Endothelial cell of umbilical vein (primary cell): ENCODE data around the gene C1orf210. TPM values are rescaled to one million over a fixed set of nuclear protein-coding genes. Genes with fewer than 3 reads are reported as not detected.

ENCODE experiments used
- BruUV-seq: library from RNA; stranded (reverse); fragments of 400-500 nt; replicated peaks from 2 replicates; lab custom pipeline; 2021; lab: Mats Ljungman, UMichigan
- CTCF ChIA-PET: fragments of 300-600, 350-600 bp; sonication (Branson Sonifier 250); formaldehyde crosslinking; loops from one replicate; lab custom pipeline; 2021; ENCODE audit warnings: antibody characterized with exemption, inconsistent platforms; lab: Charles Lee
- POLR2A ChIA-PET: fragments of 300-600, 350-600 bp; sonication (Branson Sonifier 250); formaldehyde crosslinking; loops from one replicate; lab custom pipeline; 2021; ENCODE audit warnings: antibody characterized with exemption, inconsistent platforms; lab: Charles Lee
- DNase-seq: peaks from one replicate; pipeline ENCODE4 v3.0.0-alpha.2; 2011; ENCODE audit warnings: low read depth, low spot score
- FAIRE-seq: peaks from 2 replicates; lab custom pipeline; 2011; peaks lifted over from hg19 to GRCh38; lab: Jason Lieb, UNC
- H2AFZ ChIP-seq: 2 replicates; pipeline ENCODE4 v1.6.0; 2012; ENCODE audit warnings: low read depth, low read length, control low read depth, inconsistent platforms
- H3K27ac ChIP-seq: 2 replicates; pipeline ENCODE4 v1.5.1; 2011; ENCODE audit warnings: low read depth, mild to moderate bottlenecking, control low read depth, low read length, moderate library complexity; ENCODE audit not compliant: insufficient read depth
- H3K27me3 ChIP-seq, 2 experiments: 2 replicates each; pipeline versions ENCODE4 v1.6.0 to v1.6.1; 2011; ENCODE audit warnings: low read length in 2 of 2, mixed read lengths in 1 of 2; ENCODE audit not compliant: control insufficient read depth in 2 of 2, insufficient read depth in 2 of 2
- H3K36me3 ChIP-seq, 2 experiments: 2 replicates in 1 of 2; 3 replicates in 1 of 2; pipeline ENCODE4 v1.5.1; 2011; ENCODE audit warnings: low read length in 2 of 2, mild to moderate bottlenecking in 1 of 2, moderate library complexity in 1 of 2; ENCODE audit not compliant: control insufficient read depth in 2 of 2, insufficient read depth in 2 of 2; ENCODE audit errors: extremely low read depth in 1 of 2
- H3K4me1 ChIP-seq: 3 replicates; pipeline ENCODE4 v1.5.1; 2011; ENCODE audit warnings: mild to moderate bottlenecking, low read length; ENCODE audit not compliant: control insufficient read depth, insufficient read depth; ENCODE audit errors: extremely low read depth
- H3K4me2 ChIP-seq: 2 replicates; pipeline ENCODE4 v1.6.1; 2011; ENCODE audit warnings: low read length, control low read depth, mixed read lengths; ENCODE audit not compliant: insufficient read depth
- H3K4me3 ChIP-seq, 3 experiments: fragments of 200-600 bp in 1 of 3; sonication (generic), shearing (Covaris generic) in 1 of 3; replicated peaks in 1 of 3; 2 replicates each; pipeline ENCODE4 v1.5.1; 2011 to 2016; ENCODE audit warnings: control low read depth in 3 of 3, low read length in 3 of 3, mild to moderate bottlenecking in 2 of 3, inconsistent platforms in 1 of 3, low read depth in 1 of 3, moderate library complexity in 1 of 3; ENCODE audit not compliant: insufficient read depth in 1 of 3
- H3K79me2 ChIP-seq: 2 replicates; pipeline ENCODE4 v1.6.0; 2012; ENCODE audit warnings: low read length, inconsistent platforms; ENCODE audit not compliant: control insufficient read depth, insufficient read depth
- H3K9ac ChIP-seq: replicated peaks from 2 replicates; pipeline ENCODE3; 2011; ENCODE audit warnings: low read length, control low read depth; ENCODE audit not compliant: insufficient read depth; ENCODE audit errors: extremely low read depth
- H3K9me1 ChIP-seq: replicated peaks from 3 replicates; pipeline ENCODE4 v1.6.0; 2011; ENCODE audit warnings: mild to moderate bottlenecking, low read length; ENCODE audit not compliant: control insufficient read depth, insufficient read depth; ENCODE audit errors: extremely low read depth
- H3K9me3 ChIP-seq: replicated peaks from 2 replicates; pipeline ENCODE4 v1.5.1; 2012; ENCODE audit warnings: low read length, inconsistent platforms; ENCODE audit not compliant: control insufficient read depth, insufficient read depth
- H4K20me1 ChIP-seq: replicated peaks from 2 replicates; pipeline ENCODE3; 2011; ENCODE audit warnings: mild to moderate bottlenecking, low read length; ENCODE audit not compliant: control insufficient read depth, insufficient read depth; ENCODE audit errors: extremely low read depth
- EZH2 ChIP-seq: IDR thresholded peaks from 2 replicates; pipeline ENCODE4 v1.6.1; 2012; ENCODE audit warnings: borderline replicate concordance, low read depth, mild to moderate bottlenecking, moderate library complexity, low read length, inconsistent platforms; ENCODE audit not compliant: severe bottlenecking
- FOS ChIP-seq: IDR thresholded peaks from 2 replicates; pipeline ENCODE4 v1.6.1; 2011; ENCODE audit warnings: mild to moderate bottlenecking, low read length, moderate library complexity, borderline replicate concordance; ENCODE audit not compliant: insufficient read depth
- GATA2 ChIP-seq: IDR thresholded peaks from 2 replicates; pipeline ENCODE4 v1.7.0; 2011; ENCODE audit warnings: low read depth, mild to moderate bottlenecking, moderate library complexity, mixed read lengths, low read length; ENCODE audit not compliant: insufficient read length, insufficient read depth
- JUN ChIP-seq: IDR thresholded peaks from 2 replicates; pipeline ENCODE4 v1.6.1; 2011; ENCODE audit warnings: borderline replicate concordance, low read depth; ENCODE audit not compliant: insufficient read length, insufficient read depth
- MYC ChIP-seq: IDR thresholded peaks from one replicate; pipeline ENCODE4 v1.6.1; 2011; ENCODE audit warnings: mild to moderate bottlenecking, low read depth, low read length
- POLR2A ChIP-seq: IDR thresholded peaks from 2 replicates; pipeline ENCODE4 v1.6.1; 2012; ENCODE audit warnings: low read depth, mild to moderate bottlenecking, control low read depth, low read length
- POLR2AphosphoS5 ChIP-seq: IDR thresholded peaks from 2 replicates; pipeline ENCODE4 v1.6.1; 2012; ENCODE audit warnings: low read depth, mild to moderate bottlenecking, control low read depth, low read length, moderate library complexity; ENCODE audit not compliant: insufficient read depth
- dilution Hi-C: fragments of 300-500 bp; cut with MboI; formaldehyde crosslinking; loops from one replicate; pipeline ENCODE4 v1.15.0; 2019; ENCODE audit warnings: low sequenced_read_pairs; ENCODE audit not compliant: extremely low pct_ligation_motif_present
- intact Hi-C: fragments of 100-400 bp; cut with micrococcal nuclease; formaldehyde crosslinking; loops from one replicate; pipeline ENCODE4 v1.10.0; 2022
- polyA plus RNA-seq, 4 experiments: library from polyadenylated mRNA; depleted of rRNA in 3 of 4; stranded (reverse) in 3 of 4; unstranded in 1 of 4; fragments of >200 nt; gene quantifications; 2 replicates each; pipeline versions ENCODE4 v1.2.1 to v1.2.3, GENCODE V29; 2011 to 2012; ENCODE audit warnings: missing spikeins in 1 of 4
- total RNA-seq: library from RNA; stranded (reverse); gene quantifications from 2 replicates; pipeline ENCODE4 v1.2.3, GENCODE V29; 2021
- TF ChIP-seq, protein P1 (sequence below), 2 donors: IDR thresholded peaks; 1 replicate in 1 of 2; 2 replicates in 1 of 2; pipeline ENCODE4 v1.5.1; 2011; ENCODE audit warnings: low read length in 2 of 2, mild to moderate bottlenecking in 2 of 2, moderate library complexity in 2 of 2, control low read depth in 1 of 2, inconsistent platforms in 1 of 2, low read depth in 1 of 2; ENCODE audit not compliant: insufficient read depth in 1 of 2; ENCODE audit errors: extremely low read depth in 1 of 2
- TF ChIP-seq, protein P2 (sequence below): IDR thresholded peaks from 2 replicates; pipeline ENCODE4 v1.6.1; 2011; ENCODE audit not compliant: insufficient read depth, insufficient read length

C1orf210 gene
- total and polyA plus RNA-seq, 2 donors (not counting 3 experiments of a cell fraction or from before 2014, with no cell fraction given): not detected

DNA sequence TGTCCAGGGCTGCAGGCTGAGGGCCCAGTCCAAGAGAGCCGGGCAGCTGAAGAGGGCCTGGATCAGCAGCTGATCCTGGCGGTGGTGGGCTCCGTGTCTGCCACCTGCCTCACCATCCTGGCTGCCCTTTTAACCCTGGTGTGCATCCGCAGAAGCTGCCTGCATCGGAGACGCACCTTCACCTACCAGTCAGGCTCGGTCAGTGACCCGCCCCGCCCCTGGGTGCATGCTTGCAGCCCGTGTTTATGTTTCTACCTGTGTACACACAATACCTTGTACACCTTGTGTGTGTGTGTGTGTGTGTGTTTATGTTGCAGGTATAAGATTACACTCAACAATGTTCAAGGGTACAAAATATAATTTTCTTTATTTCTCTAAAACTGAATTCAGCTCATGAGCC lies 28.4 kb upstream of the C1orf210 start:
- H3K27ac ChIP-seq: no peak overlapping the region
- no peaks in the 10 kb centered on the region for H3K9me3 ChIP-seq
- FAIRE-seq (no peak), DNase-seq (no peak)
- peaks cover 2% of the 10 kb centered on the region for H3K79me2 ChIP-seq
- TF ChIP-seq, protein P1, sequence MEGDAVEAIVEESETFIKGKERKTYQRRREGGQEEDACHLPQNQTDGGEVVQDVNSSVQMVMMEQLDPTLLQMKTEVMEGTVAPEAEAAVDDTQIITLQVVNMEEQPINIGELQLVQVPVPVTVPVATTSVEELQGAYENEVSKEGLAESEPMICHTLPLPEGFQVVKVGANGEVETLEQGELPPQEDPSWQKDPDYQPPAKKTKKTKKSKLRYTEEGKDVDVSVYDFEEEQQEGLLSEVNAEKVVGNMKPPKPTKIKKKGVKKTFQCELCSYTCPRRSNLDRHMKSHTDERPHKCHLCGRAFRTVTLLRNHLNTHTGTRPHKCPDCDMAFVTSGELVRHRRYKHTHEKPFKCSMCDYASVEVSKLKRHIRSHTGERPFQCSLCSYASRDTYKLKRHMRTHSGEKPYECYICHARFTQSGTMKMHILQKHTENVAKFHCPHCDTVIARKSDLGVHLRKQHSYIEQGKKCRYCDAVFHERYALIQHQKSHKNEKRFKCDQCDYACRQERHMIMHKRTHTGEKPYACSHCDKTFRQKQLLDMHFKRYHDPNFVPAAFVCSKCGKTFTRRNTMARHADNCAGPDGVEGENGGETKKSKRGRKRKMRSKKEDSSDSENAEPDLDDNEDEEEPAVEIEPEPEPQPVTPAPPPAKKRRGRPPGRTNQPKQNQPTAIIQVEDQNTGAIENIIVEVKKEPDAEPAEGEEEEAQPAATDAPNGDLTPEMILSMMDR (IDR thresholded peaks at IDR 0.05; ENCODE audit: extremely low read depth in 1 of 2, insufficient read depth in 1 of 2, low read depth in 1 of 2, low read length in 2 of 2): no peak
- TF ChIP-seq FOS: no peak
- no peak for TF ChIP-seq MYC
- no peak for TF ChIP-seq POLR2AphosphoS5
- TF ChIP-seq, protein P2, sequence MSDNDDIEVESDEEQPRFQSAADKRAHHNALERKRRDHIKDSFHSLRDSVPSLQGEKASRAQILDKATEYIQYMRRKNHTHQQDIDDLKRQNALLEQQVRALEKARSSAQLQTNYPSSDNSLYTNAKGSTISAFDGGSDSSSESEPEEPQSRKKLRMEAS: no peak
- no peak for TF ChIP-seq EZH2
- no peak for TF ChIP-seq GATA2
- TF ChIP-seq POLR2A: no peak
- TF ChIP-seq JUN: no peak
- intact Hi-C loops (no loop called here), dilution Hi-C loops (no loop called here)
- no TSS peak for BruUV-seq
- H3K9ac ChIP-seq: no peak overlapping the region
- CTCF ChIA-PET: interaction anchor here (0.9 to 2.8 kb wide), 3 partner anchors 75 to 101 kb away, joined by 3 to 9 read pairs (median 5); no protein-coding TSS in a partner anchor
- POLR2A ChIA-PET: no interaction called here
- no peaks in the 10 kb centered on the region for H3K9me1 ChIP-seq
- no peaks in the 10 kb centered on the region for H3K4me1 ChIP-seq
- H3K36me3 ChIP-seq: peaks cover 51 to 89% of the 10 kb centered on the region in 2 experiments
- H2AFZ ChIP-seq: no peak overlapping the region
- H3K27me3 ChIP-seq: no peaks in the 10 kb centered on the region
- H4K20me1 ChIP-seq: no peaks in the 10 kb centered on the region
- no peak overlapping the region for H3K4me3 ChIP-seq
- H3K4me2 ChIP-seq: no peak overlapping the region
